LNCaP clone FGC (cell line): ENCODE measurements around the gene LTBP1.
A peak's percentile ranks its signal among the peaks of the same experiment; 100 is the strongest.

Experiments used
- DNase-seq: peaks from one replicate; pipeline ENCODE4 v3.0.0-alpha.2; 2011; ENCODE audit warnings: low read depth
- H3K4me3 ChIP-seq: 2 replicates; pipeline ENCODE4 v1.5.1; 2011; ENCODE audit warnings: mild to moderate bottlenecking, low read depth, low read length, control low read depth
- CTCF ChIP-seq: IDR thresholded peaks from 2 replicates; pipeline ENCODE4 v1.5.1; 2012; ENCODE audit warnings: mild to moderate bottlenecking; ENCODE audit not compliant: control insufficient read depth, insufficient read depth; ENCODE audit errors: extremely low read depth

The LTBP1 gene

DNA sequence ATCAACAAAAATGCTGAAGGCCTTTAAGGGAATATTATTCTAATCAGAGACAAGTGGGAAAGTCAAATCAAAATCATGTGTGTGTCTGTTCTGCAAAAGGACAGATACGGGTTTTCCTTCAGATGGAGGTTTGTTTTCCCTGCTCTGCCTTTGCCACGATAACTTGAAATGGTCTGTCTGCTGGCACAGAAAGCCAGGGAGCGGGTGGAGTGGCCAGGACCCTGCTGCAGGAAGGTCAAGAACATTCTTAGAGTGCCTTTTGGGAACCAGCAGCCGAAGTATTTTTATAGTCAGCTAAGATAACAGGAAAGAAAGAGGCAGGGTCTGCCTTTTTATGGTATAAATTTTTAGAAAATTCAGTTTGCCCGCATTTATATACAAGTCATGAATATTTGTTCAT, 234.2 kb downstream of the LTBP1 start:
- TF ChIP-seq CTCF = no peak

GRCh38 chr2:33181466-33181865, 234.7 kb downstream of the LTBP1 start:
- no peak overlapping the region for H3K4me3 ChIP-seq
- no peak for TF ChIP-seq CTCF
- no peak for DNase-seq

More for the DNA sequence above, 234.2 kb downstream of the LTBP1 start:
- no peak overlapping the region for H3K4me3 ChIP-seq
- no peak for DNase-seq

DNA sequence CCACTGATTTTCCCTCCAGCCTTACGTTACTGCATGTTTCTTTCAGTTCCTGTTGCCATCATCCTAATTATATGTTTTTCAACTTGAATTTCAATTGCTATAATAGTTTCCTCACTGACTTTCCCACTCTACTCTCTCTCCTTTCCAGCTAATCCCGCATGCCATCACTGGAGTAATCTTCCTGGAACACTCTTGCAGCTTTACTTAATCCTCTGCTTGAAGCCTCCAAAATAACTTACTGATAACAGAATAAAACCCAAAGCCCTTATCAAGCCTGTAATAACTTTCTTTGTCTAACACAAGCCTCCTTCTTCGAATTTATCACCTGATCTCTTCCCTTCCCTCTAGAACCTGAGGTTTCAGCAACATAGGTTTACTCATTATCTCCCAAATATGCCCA, 237.3 kb downstream of the LTBP1 start:
- TF ChIP-seq CTCF = no peak
- no peak for DNase-seq
- H3K4me3 ChIP-seq = no peak overlapping the region

GRCh38 chr2:33186937-33187336, 240.2 kb downstream of the LTBP1 start:
- TF ChIP-seq CTCF = no peak
- DNase-seq = no peak

DNA sequence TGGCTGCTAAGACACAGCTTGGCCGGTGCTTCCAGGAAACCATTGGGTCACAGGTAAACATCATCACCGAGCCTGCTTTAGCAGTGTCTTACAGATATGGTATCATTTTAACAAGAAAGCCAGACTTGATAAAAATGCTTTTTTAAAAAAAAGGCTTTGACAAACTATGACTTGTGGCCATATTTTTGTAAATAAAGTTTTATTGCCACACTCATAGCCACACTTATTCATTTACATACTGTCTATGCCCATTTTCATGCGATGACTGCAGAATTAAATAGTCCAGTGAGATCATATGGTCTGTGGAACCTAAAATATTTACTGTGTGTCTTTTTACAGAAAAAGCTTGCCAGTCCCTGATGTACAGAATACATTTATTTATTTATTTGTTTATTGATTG, 242.0 kb downstream of the LTBP1 start:
- no peak overlapping the region for H3K4me3 ChIP-seq
- no peak for TF ChIP-seq CTCF
- DNase-seq = no peak

More at GRCh38 chr2:33186937-33187336, 240.2 kb downstream of the LTBP1 start:
- no peak overlapping the region for H3K4me3 ChIP-seq

DNA sequence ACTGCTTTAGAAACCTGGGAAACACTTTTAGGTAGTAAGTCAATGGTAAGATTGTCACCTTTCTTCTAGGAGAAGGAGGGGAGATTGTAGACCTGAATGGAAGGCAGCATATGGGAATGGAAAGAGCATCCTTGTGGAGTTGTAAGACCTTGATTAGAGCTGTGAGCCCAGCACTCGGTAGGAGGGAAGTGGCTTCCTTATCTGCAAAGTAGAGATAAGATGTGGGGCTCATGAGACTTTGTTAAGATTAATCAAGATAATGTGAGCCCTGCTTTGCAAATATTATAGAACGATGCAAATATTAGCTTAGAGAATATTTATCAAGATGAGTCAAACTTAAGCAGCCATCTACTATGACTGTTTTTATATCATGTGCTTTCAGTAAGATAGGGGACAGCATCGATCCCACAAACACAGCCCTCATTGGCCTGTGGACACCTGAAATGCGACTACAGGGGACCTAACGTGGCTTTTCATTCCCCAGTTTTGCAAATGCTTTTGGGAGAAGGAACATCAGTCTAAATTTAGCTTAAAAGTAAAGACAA, 243.7 kb downstream of the LTBP1 start:
- peak; percentile 26 for DNase-seq
- no peak for TF ChIP-seq CTCF
- H3K4me3 ChIP-seq = no peak overlapping the region

DNA sequence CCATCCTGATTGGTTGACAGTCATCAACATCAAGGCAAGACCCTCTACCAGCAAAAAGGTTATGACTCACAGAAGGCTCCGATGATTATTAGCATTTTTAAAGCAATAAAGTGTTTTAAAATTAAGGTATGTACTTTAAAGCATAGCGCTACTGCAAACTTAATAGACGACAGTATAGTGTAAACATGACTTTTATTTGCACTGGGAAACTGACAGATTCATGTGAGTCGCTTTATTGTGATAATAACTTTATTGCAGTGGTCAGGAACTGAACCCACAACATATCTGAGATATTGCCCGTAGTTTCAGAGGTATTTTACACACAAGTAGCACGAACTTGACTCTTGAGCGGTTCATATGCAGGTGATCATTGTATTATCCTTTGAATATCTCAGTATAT, 249.1 kb downstream of the LTBP1 start:
- H3K4me3 ChIP-seq = no peak overlapping the region
- no peak for DNase-seq
- no peak for TF ChIP-seq CTCF
